Measurements from ENCODE around the gene RUBCNL.

Gene RUBCNL

GRCh38 chr13:46350003-46350402 lies 37.0 kb downstream of the RUBCNL start:
- no peak overlapping the region for H3K4me3 Mint-ChIP-seq
- H3K9me3 Mint-ChIP-seq: no peaks in the 10 kb centered on the region
- TF ChIP-seq CTCF (IDR thresholded peaks at IDR 0.05; ENCODE audit: unreplicated experiment in 3 of 3): no peak
- H3K4me1 Mint-ChIP-seq: peaks cover 24% of the 10 kb centered on the region
- no peaks in the 10 kb centered on the region for H3K36me3 Mint-ChIP-seq (ENCODE audit: low read depth)
- peaks cover 9% of the 10 kb centered on the region for H3K27me3 Mint-ChIP-seq (ENCODE audit: low read depth)
- no peak overlapping the region for H3K27ac Mint-ChIP-seq

GRCh38 chr13:46348961-46349360 lies 38.1 kb downstream of the RUBCNL start:
- no peak overlapping the region for H3K27ac Mint-ChIP-seq
- H3K36me3 Mint-ChIP-seq (ENCODE audit: low read depth): no peaks in the 10 kb centered on the region
- TF ChIP-seq CTCF (IDR thresholded peaks at IDR 0.05; ENCODE audit: unreplicated experiment in 3 of 3): no peak
- H3K4me1 Mint-ChIP-seq: peaks cover 32% of the 10 kb centered on the region
- H3K27me3 Mint-ChIP-seq (ENCODE audit: low read depth): peaks cover 9% of the 10 kb centered on the region
- no peaks in the 10 kb centered on the region for H3K9me3 Mint-ChIP-seq
- no peak overlapping the region for H3K4me3 Mint-ChIP-seq

GRCh38 chr13:46347277-46347676 lies 39.8 kb downstream of the RUBCNL start:
- no peak overlapping the region for H3K4me3 Mint-ChIP-seq
- no peaks in the 10 kb centered on the region for H3K9me3 Mint-ChIP-seq
- no peak overlapping the region for H3K27ac Mint-ChIP-seq
- H3K36me3 Mint-ChIP-seq (ENCODE audit: low read depth): no peaks in the 10 kb centered on the region
- TF ChIP-seq CTCF (IDR thresholded peaks at IDR 0.05; ENCODE audit: unreplicated experiment in 3 of 3): no peak
- peaks cover 9% of the 10 kb centered on the region for H3K27me3 Mint-ChIP-seq (ENCODE audit: low read depth)
- H3K4me1 Mint-ChIP-seq: peaks cover 35% of the 10 kb centered on the region

DNA sequence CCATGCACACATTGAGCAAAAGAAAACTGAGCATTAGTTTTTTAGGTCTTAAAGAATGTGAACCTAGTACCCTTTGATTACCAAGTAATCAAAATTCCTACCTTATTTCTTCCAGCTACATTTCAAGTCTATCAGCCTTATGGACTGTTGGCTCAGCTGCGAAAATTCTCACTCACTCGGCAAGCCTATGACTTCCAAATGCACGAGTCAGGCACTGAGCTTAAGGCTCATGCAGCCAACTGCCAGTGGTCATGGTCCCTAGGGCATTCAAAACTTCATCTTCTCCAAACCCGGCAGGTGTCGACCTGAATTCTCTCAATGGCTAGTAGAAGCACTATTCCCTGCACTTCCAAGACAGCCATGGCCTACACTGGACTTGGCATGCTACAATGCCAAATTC lies 41.2 kb downstream of the RUBCNL start:
- Mint-ChIP-seq H3K36me3 (ENCODE audit: low read depth) (no peaks in the 10 kb centered on the region), H3K27me3 (ENCODE audit: low read depth) (peaks cover 12% of the 10 kb centered on the region), H3K27ac (peak overlapping the region in 2 of 3 experiments; percentile 1 to 83), H3K4me3 (no peak overlapping the region), H3K4me1 (peaks cover 47% of the 10 kb centered on the region), H3K9me3 (no peaks in the 10 kb centered on the region)
- TF ChIP-seq CTCF (IDR thresholded peaks at IDR 0.05; ENCODE audit: unreplicated experiment in 3 of 3): no peak

DNA sequence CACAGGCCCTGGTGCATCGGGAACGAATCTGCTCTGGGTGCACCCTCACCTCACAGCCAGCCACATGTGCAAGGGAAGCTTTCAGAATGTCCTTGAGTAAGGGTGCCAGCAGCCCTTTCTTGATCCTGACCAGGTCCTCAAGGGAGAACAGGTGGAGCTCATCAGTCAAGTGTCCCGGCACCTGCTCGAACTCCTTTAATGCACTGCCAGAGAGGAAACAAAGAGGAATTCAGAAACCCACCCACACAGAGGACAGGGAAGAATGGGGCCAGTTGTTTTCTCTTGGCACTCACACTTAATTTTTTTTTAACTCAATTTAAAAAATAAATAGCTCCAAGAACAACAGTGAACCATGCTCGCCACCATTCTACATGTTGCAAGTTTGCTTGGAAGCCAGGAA lies 41.7 kb downstream of the RUBCNL start:
- peaks cover 46% of the 10 kb centered on the region for H3K4me1 Mint-ChIP-seq
- no peak for TF ChIP-seq CTCF (IDR thresholded peaks at IDR 0.05; ENCODE audit: unreplicated experiment in 3 of 3)
- H3K27me3 Mint-ChIP-seq (ENCODE audit: low read depth): peaks cover 14% of the 10 kb centered on the region
- H3K36me3 Mint-ChIP-seq (ENCODE audit: low read depth): no peaks in the 10 kb centered on the region
- H3K27ac Mint-ChIP-seq: peak overlapping the region in 2 of 3 experiments; percentile 60 to 83
- peak overlapping the region in 1 of 3 experiments; percentile 34 for H3K4me3 Mint-ChIP-seq
- no peaks in the 10 kb centered on the region for H3K9me3 Mint-ChIP-seq

GRCh38 chr13:46343279-46343994 lies 43.6 kb downstream of the RUBCNL start:
- no peaks in the 10 kb centered on the region for H3K9me3 Mint-ChIP-seq
- H3K4me3 Mint-ChIP-seq: no peak overlapping the region
- peaks cover 9% of the 10 kb centered on the region for H3K27me3 Mint-ChIP-seq (ENCODE audit: low read depth)
- no peak for TF ChIP-seq CTCF (IDR thresholded peaks at IDR 0.05; ENCODE audit: unreplicated experiment in 3 of 3)
- no peaks in the 10 kb centered on the region for H3K36me3 Mint-ChIP-seq (ENCODE audit: low read depth)
- no peak overlapping the region for H3K27ac Mint-ChIP-seq
- H3K4me1 Mint-ChIP-seq: peaks cover 46% of the 10 kb centered on the region
